CD4-positive, CD25-positive, alpha-beta regulatory T cell (primary cell): ENCODE measurements around the gene LTB4R. TPM values are rescaled to one million over a fixed set of nuclear protein-coding genes. Genes with fewer than 3 reads are reported as not detected.

Source experiments
- ATAC-seq, 2 donors: fragments of 150-1000 bp; cut with Tn5 transposase; one replicate each; pipeline ENCODE4 v1.10.0; 2021; ENCODE audit warnings: low read depth in 2 of 2, moderate number of reproducible peaks in 2 of 2, moderate library complexity in 1 of 2
- DNase-seq, 3 donors: peaks; one replicate each; pipeline versions ENCODE4 v3.0.0 to v3.0.0-alpha.2; 2012 to 2022; ENCODE audit warnings: mixed read lengths in 1 of 3
- H3K27ac ChIP-seq: one replicate; pipeline ENCODE4 v1.7.0; 2013; ENCODE audit warnings: mild to moderate bottlenecking, low read length; ENCODE audit not compliant: insufficient read depth, poor library complexity, severe bottlenecking
- H3K27me3 ChIP-seq: one replicate; pipeline ENCODE4 v1.7.0; 2013; ENCODE audit warnings: low read length; ENCODE audit not compliant: control insufficient read depth, insufficient read depth
- H3K36me3 ChIP-seq: one replicate; pipeline ENCODE4 v1.7.0; 2013; ENCODE audit warnings: mild to moderate bottlenecking, low read length, moderate library complexity; ENCODE audit not compliant: control insufficient read depth, insufficient read depth
- H3K4me1 ChIP-seq: 2 replicates; pipeline ENCODE4 v1.7.0; 2013; ENCODE audit warnings: mild to moderate bottlenecking, low read length; ENCODE audit not compliant: insufficient read depth, control insufficient read depth, poor library complexity, severe bottlenecking
- H3K4me3 ChIP-seq: one replicate; pipeline ENCODE4 v1.7.0; 2013; ENCODE audit warnings: low read depth, mild to moderate bottlenecking, low read length, moderate library complexity
- H3K9me3 ChIP-seq, 2 experiments: 1 replicate in 1 of 2; 2 replicates in 1 of 2; pipeline ENCODE4 v1.7.0; 2013; ENCODE audit warnings: low read length in 2 of 2, mild to moderate bottlenecking in 1 of 2, moderate library complexity in 1 of 2; ENCODE audit not compliant: control insufficient read depth in 2 of 2
- H3K27ac Mint-ChIP-seq, 3 donors: one replicate each; pipeline ENCODE4 v1.8.0; 2020 to 2022; ENCODE audit warnings: mild to moderate bottlenecking in 3 of 3, mixed read lengths in 3 of 3, moderate library complexity in 2 of 3
- H3K27me3 Mint-ChIP-seq: one replicate; pipeline ENCODE4 v1.8.0; 2022; ENCODE audit warnings: mild to moderate bottlenecking, mixed read lengths
- H3K36me3 Mint-ChIP-seq: one replicate; pipeline ENCODE4 v1.8.0; 2020; ENCODE audit warnings: mixed read lengths
- H3K4me1 Mint-ChIP-seq, 4 donors: one replicate each; pipeline ENCODE4 v1.8.0; 2020 to 2022; ENCODE audit warnings: mixed read lengths in 4 of 4, mild to moderate bottlenecking in 1 of 4
- H3K4me3 Mint-ChIP-seq, 4 donors: one replicate each; pipeline ENCODE4 v1.8.0; 2020 to 2022; ENCODE audit warnings: mild to moderate bottlenecking in 4 of 4, mixed read lengths in 4 of 4, moderate library complexity in 3 of 4
- H3K9me3 Mint-ChIP-seq, 7 donors: one replicate each; pipeline ENCODE4 v1.8.0; 2020 to 2022; ENCODE audit warnings: mixed read lengths in 7 of 7, mild to moderate bottlenecking in 3 of 7, moderate library complexity in 2 of 7
- polyA plus RNA-seq, 4 donors: library from polyadenylated mRNA; unstranded; fragments of 300-500 nt; fragmentation: Illumina TruSeq; gene quantifications; one replicate each; pipeline ENCODE4 v1.2.3, GENCODE V29; 2021
- total RNA-seq: library from RNA; stranded (reverse); gene quantifications from one replicate; pipeline ENCODE4 v1.2.3, GENCODE V29; 2022

LTB4R gene
- total and polyA plus RNA-seq, 5 donors from 2014 or later: 3.5 to 17.5 (median 6.5) TPM

- Mint-ChIP-seq H3K36me3 (peaks cover under 1% of the 10 kb centered on the region), H3K4me1 (peaks cover 23 to 50% (median 36%) of the 10 kb centered on the region in 4 donors), H3K27me3 (no peaks in the 10 kb centered on the region), H3K9me3 (no peaks in the 10 kb centered on the region), H3K4me3 (peak overlapping the region; percentile 63 to 94 (median 82)), H3K27ac (peak overlapping the region; percentile 97 to 100 (median 99))
- H3K36me3 ChIP-seq: peaks cover 7% of the 10 kb centered on the region
- peak overlapping the region; percentile 98 for H3K27ac ChIP-seq
- no peaks in the 10 kb centered on the region for H3K27me3 ChIP-seq
- DNase-seq (no peak), ATAC-seq (no peak)
- H3K4me3 ChIP-seq: peak overlapping the region; percentile 71
- H3K9me3 ChIP-seq: no peaks in the 10 kb centered on the region
- peaks cover 32% of the 10 kb centered on the region for H3K4me1 ChIP-seq
These were observed 38.8 kb upstream of the LTB4R start for GRCh38 chr14:24272467-24272866.

- no peaks in the 10 kb centered on the region for H3K9me3 ChIP-seq
- ATAC-seq: no peak
- Mint-ChIP-seq H3K4me1 (peaks cover 26 to 56% (median 40%) of the 10 kb centered on the region in 4 donors), H3K27me3 (no peaks in the 10 kb centered on the region), H3K9me3 (no peaks in the 10 kb centered on the region), H3K27ac (peak overlapping the region; percentile 45 to 98 (median 97)), H3K4me3 (peak overlapping the region; percentile 16 to 68 (median 57)), H3K36me3 (no peaks in the 10 kb centered on the region)
- H3K36me3 ChIP-seq: peaks cover 6% of the 10 kb centered on the region
- H3K27ac ChIP-seq: peak overlapping the region; percentile 98
- no peaks in the 10 kb centered on the region for H3K27me3 ChIP-seq
- peaks cover 32% of the 10 kb centered on the region for H3K4me1 ChIP-seq
- peak overlapping the region; percentile 46 for H3K4me3 ChIP-seq
- peak in 1 of 3 donors; percentile 21 for DNase-seq
These were observed 37.8 kb upstream of the LTB4R start for GRCh38 chr14:24273422-24273998.

- Histone ChIP-seq H3K27ac (peak overlapping the region; percentile 98), H3K4me3 (peak overlapping the region; percentile 46), H3K27me3 (no peaks in the 10 kb centered on the region), H3K4me1 (peaks cover 37% of the 10 kb centered on the region), H3K36me3 (peaks cover 2% of the 10 kb centered on the region), H3K9me3 (no peaks in the 10 kb centered on the region)
- Mint-ChIP-seq H3K36me3 (no peaks in the 10 kb centered on the region), H3K4me1 (peaks cover 30 to 62% (median 44%) of the 10 kb centered on the region in 4 donors), H3K27me3 (no peaks in the 10 kb centered on the region), H3K27ac (peak overlapping the region; percentile 45 to 98 (median 97)), H3K9me3 (no peaks in the 10 kb centered on the region), H3K4me3 (peak overlapping the region; percentile 16 to 68 (median 57))
- ATAC-seq: peak in 1 of 2 donors; percentile 2
- DNase-seq: peak; percentile 13 to 76 (median 57)
These were observed 37.2 kb upstream of the LTB4R start for GRCh38 chr14:24274101-24274543.

GRCh38 chr14:24277071-24277470, 34.2 kb upstream of the LTB4R start:
- no peaks in the 10 kb centered on the region for H3K27me3 ChIP-seq
- no peak overlapping the region for H3K27ac ChIP-seq
- H3K4me1 ChIP-seq: peaks cover 35% of the 10 kb centered on the region
- Mint-ChIP-seq H3K36me3 (no peaks in the 10 kb centered on the region), H3K27me3 (no peaks in the 10 kb centered on the region), H3K4me3 (no peak overlapping the region), H3K27ac (peak overlapping the region in 2 of 3 donors; percentile 62 to 89), H3K9me3 (no peaks in the 10 kb centered on the region), H3K4me1 (peaks cover 19 to 59% (median 36%) of the 10 kb centered on the region in 4 donors)
- H3K9me3 ChIP-seq: no peaks in the 10 kb centered on the region
- no peaks in the 10 kb centered on the region for H3K36me3 ChIP-seq
- no peak for ATAC-seq
- no peak for DNase-seq
- H3K4me3 ChIP-seq: no peak overlapping the region

- ATAC-seq (no peak), DNase-seq (no peak)
- no peak overlapping the region for H3K4me3 ChIP-seq
- no peak overlapping the region for H3K4me3 Mint-ChIP-seq
- no peak overlapping the region for H3K27ac ChIP-seq
- peaks cover 28% of the 10 kb centered on the region for H3K4me1 ChIP-seq
- no peaks in the 10 kb centered on the region for H3K9me3 Mint-ChIP-seq
- no peaks in the 10 kb centered on the region for H3K36me3 ChIP-seq
- H3K27ac Mint-ChIP-seq: peak overlapping the region in 1 of 3 donors; percentile 34
- H3K9me3 ChIP-seq: no peaks in the 10 kb centered on the region
- peaks cover 19 to 52% (median 30%) of the 10 kb centered on the region in 4 donors for H3K4me1 Mint-ChIP-seq
- no peaks in the 10 kb centered on the region for H3K27me3 ChIP-seq
- H3K27me3 Mint-ChIP-seq: no peaks in the 10 kb centered on the region
- H3K36me3 Mint-ChIP-seq: no peaks in the 10 kb centered on the region
These were observed 33.5 kb upstream of the LTB4R start for GRCh38 chr14:24277606-24278321.

- Histone ChIP-seq H3K27me3 (no peaks in the 10 kb centered on the region), H3K27ac (no peak overlapping the region), H3K9me3 (no peaks in the 10 kb centered on the region), H3K4me3 (no peak overlapping the region), H3K4me1 (peaks cover 26% of the 10 kb centered on the region), H3K36me3 (no peaks in the 10 kb centered on the region)
- Mint-ChIP-seq H3K27ac (peak overlapping the region; percentile 34 to 83 (median 76)), H3K4me3 (peak overlapping the region in 1 of 4 donors; percentile 20), H3K4me1 (peaks cover 18 to 48% (median 28%) of the 10 kb centered on the region in 4 donors), H3K27me3 (no peaks in the 10 kb centered on the region), H3K9me3 (no peaks in the 10 kb centered on the region), H3K36me3 (no peaks in the 10 kb centered on the region)
- DNase-seq (no peak), ATAC-seq (no peak)
These were observed 32.9 kb upstream of the LTB4R start for GRCh38 chr14:24278424-24278823.

- H3K27me3 Mint-ChIP-seq: no peaks in the 10 kb centered on the region
- H3K36me3 Mint-ChIP-seq: no peaks in the 10 kb centered on the region
- H3K9me3 Mint-ChIP-seq: no peaks in the 10 kb centered on the region
- DNase-seq (peak in 2 of 3 donors; percentile 44 to 59), ATAC-seq (peak; percentile 63 to 67)
- H3K4me1 ChIP-seq: peaks cover 15% of the 10 kb centered on the region
- H3K27ac ChIP-seq: peak overlapping the region; percentile 49
- H3K27me3 ChIP-seq: no peaks in the 10 kb centered on the region
- peaks cover 8 to 37% (median 18%) of the 10 kb centered on the region in 4 donors for H3K4me1 Mint-ChIP-seq
- H3K9me3 ChIP-seq: no peaks in the 10 kb centered on the region
- H3K4me3 ChIP-seq: no peak overlapping the region
- H3K36me3 ChIP-seq: no peaks in the 10 kb centered on the region
- H3K27ac Mint-ChIP-seq: peak overlapping the region; percentile 76 to 84 (median 83)
- no peak overlapping the region for H3K4me3 Mint-ChIP-seq
These were observed 31.8 kb upstream of the LTB4R start for GRCh38 chr14:24279301-24280186.
